ENCODE measurements around the gene MAP1B.

- TF ChIP-seq MEF2A (IDR thresholded peaks at IDR 0.05; ENCODE audit: control insufficient read depth, low read depth, low read length): no peak
- TF ChIP-seq RCOR1 (IDR thresholded peaks at IDR 0.05; ENCODE audit: borderline replicate concordance in 1 of 2, low read depth in 2 of 2, low read length in 2 of 2): no peak
- TF ChIP-seq POLR2A (conservative IDR thresholded peaks at IDR 0.05): no peak
- no peak for TF ChIP-seq ARID2 (IDR thresholded peaks at IDR 0.05)
- TF ChIP-seq ZNF76 (CRISPR knock-in tag; IDR thresholded peaks at IDR 0.05; ENCODE audit: borderline replicate concordance): no peak
Measured at GRCh38 chr5:72245546-72245945, 138.3 kb downstream of the MAP1B start.

All from K562 (cell line).